ENCODE data around the gene MCUB. TPM values are rescaled to one million over a fixed set of nuclear protein-coding genes. Genes with fewer than 3 reads are reported as not detected.
"Not testable (repeated sequence)": the region's sequence is repeated elsewhere in the genome, so short reads cannot be mapped to it uniquely, and the experiment has no call there.

The MCUB gene, protein sequence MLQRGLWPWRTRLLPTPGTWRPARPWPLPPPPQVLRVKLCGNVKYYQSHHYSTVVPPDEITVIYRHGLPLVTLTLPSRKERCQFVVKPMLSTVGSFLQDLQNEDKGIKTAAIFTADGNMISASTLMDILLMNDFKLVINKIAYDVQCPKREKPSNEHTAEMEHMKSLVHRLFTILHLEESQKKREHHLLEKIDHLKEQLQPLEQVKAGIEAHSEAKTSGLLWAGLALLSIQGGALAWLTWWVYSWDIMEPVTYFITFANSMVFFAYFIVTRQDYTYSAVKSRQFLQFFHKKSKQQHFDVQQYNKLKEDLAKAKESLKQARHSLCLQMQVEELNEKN
- total RNA-seq (1 to 10 TPM; 1.4 to 2.8 (median 1.7) TPM), polyA plus RNA-seq (1 to 10 TPM in 1 of 3 donors, under 1 TPM in 2; 0.73 to 1.9 (median 1.00) TPM)
- long read RNA-seq, donor 1, partial matches to known transcripts = 0 of 3 reads
- long read RNA-seq, donor 1, other reads (novel, unspliced or antisense) = 1 of 3 reads
- long read RNA-seq, donor 2, partial matches to known transcripts = 0 of 3 reads
- long read RNA-seq, donor 2, other reads (novel, unspliced or antisense) = 0 of 3 reads

DNA sequence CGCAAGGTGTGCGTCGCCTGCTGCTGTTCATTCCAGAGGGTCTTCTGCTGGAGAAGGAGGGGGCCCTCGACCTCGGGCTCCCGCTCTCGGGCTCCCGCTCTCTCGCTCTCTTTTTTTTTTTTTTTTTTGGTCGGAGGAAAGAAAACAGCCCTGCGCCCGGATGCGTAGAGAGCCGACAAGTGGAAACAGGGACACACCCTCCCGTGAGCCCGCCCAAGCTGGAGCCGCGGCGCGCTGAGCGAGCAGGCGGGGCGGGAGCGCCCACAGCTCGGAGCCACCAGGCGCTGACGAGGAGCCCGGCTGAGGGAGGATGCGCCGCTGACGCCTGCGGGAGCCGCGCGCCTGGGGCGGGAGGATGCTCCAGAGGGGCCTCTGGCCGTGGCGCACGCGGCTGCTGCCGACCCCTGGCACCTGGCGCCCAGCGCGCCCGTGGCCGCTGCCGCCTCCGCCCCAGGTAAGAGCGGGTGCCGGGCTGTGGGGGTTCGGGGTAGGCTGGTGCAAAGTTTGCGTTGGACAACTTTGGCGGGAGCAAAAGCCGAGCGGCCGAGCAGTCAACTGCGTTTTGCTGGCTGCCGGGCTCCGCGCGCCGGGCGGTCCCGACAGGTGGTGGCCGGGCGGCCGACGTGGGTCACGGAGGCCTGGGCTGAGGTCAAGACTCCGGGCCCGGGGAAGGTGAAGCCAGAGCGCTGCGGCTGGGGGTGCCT lies at the start of gene MCUB:
MCUB (plus strand) TSS at position 264 of the 704 bp plus-strand sequence; CDS start at position 356, 92 bp downstream.
- H3K4me3 ChIP-seq = peak within 1 kb of the TSS; percentile 74
- ATAC-seq = peak; percentile 83 to 94 (median 90)
- TF ChIP-seq, protein P1, sequence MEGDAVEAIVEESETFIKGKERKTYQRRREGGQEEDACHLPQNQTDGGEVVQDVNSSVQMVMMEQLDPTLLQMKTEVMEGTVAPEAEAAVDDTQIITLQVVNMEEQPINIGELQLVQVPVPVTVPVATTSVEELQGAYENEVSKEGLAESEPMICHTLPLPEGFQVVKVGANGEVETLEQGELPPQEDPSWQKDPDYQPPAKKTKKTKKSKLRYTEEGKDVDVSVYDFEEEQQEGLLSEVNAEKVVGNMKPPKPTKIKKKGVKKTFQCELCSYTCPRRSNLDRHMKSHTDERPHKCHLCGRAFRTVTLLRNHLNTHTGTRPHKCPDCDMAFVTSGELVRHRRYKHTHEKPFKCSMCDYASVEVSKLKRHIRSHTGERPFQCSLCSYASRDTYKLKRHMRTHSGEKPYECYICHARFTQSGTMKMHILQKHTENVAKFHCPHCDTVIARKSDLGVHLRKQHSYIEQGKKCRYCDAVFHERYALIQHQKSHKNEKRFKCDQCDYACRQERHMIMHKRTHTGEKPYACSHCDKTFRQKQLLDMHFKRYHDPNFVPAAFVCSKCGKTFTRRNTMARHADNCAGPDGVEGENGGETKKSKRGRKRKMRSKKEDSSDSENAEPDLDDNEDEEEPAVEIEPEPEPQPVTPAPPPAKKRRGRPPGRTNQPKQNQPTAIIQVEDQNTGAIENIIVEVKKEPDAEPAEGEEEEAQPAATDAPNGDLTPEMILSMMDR (IDR thresholded peaks at IDR 0.05) = no peak

DNA sequence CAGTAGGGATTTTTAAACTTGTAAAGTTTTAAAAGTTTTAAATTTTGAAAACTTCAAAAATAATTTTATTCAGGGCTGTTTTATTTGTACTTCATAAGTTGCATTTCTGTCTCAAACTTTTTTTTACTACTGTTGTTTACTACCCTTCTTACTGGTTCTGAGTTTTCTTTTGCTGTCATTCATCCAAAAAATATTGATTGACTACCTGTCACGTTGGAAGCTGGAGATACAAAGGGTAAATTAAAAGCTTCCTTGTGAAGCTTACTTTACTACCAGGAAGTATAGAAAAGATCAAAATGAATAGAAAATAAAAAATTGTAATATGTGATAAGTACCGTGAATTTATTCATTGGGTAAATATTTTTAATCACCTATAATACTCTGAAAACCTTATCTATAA lies 49.4 kb upstream of the MCUB start:
- Histone ChIP-seq H3K27ac (no peak overlapping the region), H3K4me1 (no peaks in the 10 kb centered on the region), H3K9me3 (no peaks in the 10 kb centered on the region), H3K36me3 (ENCODE audit: insufficient read depth in 1 of 2, low read depth in 1 of 2) (peaks cover 0 to 100% of the 10 kb centered on the region in 2 donors), H3K27me3 (ENCODE audit: insufficient read depth in 3 of 3, low read length in 2 of 3) (no peaks in the 10 kb centered on the region), H3K4me3 (no peak overlapping the region)
- no peak for DNase-seq
- ATAC-seq = no peak
- 68 to 78% (median 77%) methylated on average over 2 of the region's 2 CpGs for WGBS, 3 donors
- TF ChIP-seq, protein P1 (IDR thresholded peaks at IDR 0.05) = no peak
- intact Hi-C loops (cut with DNase I) = loop anchor here in 1 of 2 donors (5.0 to 10.0 kb wide), 2 partner anchors 88 to 454 kb away; no protein-coding TSS in a partner anchor

More for the DNA sequence above, at the start of gene MCUB:
- Histone ChIP-seq H3K36me3 (ENCODE audit: insufficient read depth in 1 of 2, low read depth in 1 of 2) (no peaks in the 10 kb centered on the region), H3K4me1 (peaks cover 3% of the 10 kb centered on the region), H3K27ac (peak within 1 kb of the TSS; percentile 74), H3K9me3 (peaks cover 3% of the 10 kb centered on the region), H3K27me3 (ENCODE audit: insufficient read depth in 3 of 3, low read length in 2 of 3) (peaks cover 0 to 19% (median 3%) of the 10 kb centered on the region in 3 donors)
- peak; percentile 89 to 90 for DNase-seq
- intact Hi-C loops (cut with DNase I) = loop anchor here in 1 of 2 donors (10.0 kb wide), 1 partner anchor 145 kb away; the partner anchor contains the start of gene CASP6
- WGBS, 3 donors = 0 to 1% (median 0%) methylated on average over 61 to 73 of the region's 73 CpGs

DNA sequence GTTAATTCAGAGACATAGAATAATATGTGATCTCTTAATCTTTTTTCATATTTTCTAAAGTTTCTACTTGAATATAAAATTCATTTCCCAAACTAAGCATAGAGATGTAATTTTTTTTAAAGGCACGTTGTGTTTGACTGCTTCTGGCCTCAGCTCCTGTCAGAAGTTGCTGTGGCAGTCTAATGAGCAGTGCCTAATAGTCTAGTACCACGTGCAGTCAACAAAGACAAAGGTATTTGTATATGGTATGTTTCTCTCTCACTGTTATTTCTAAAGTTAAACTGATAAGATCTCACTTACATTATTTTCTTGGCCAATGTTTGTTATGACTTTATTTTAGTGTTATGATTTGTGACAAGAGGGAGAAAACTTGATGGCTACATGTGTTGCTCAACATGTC lies 48.6 kb upstream of the MCUB start:
- Histone ChIP-seq H3K27me3 (ENCODE audit: insufficient read depth in 3 of 3, low read length in 2 of 3) (no peaks in the 10 kb centered on the region), H3K4me1 (no peaks in the 10 kb centered on the region), H3K9me3 (no peaks in the 10 kb centered on the region), H3K36me3 (ENCODE audit: insufficient read depth in 1 of 2, low read depth in 1 of 2) (peaks cover 0 to 100% of the 10 kb centered on the region in 2 donors), H3K4me3 (no peak overlapping the region), H3K27ac (no peak overlapping the region)
- no peak for ATAC-seq
- no peak for DNase-seq
- TF ChIP-seq, protein P1 (IDR thresholded peaks at IDR 0.05) = no peak
- WGBS, 3 donors = 53 to 64% (median 54%) methylated on average over 2 of the region's 2 CpGs
- intact Hi-C loops (cut with DNase I) = loop anchor here in 1 of 2 donors (5.0 to 10.0 kb wide), 2 partner anchors 89 to 453 kb away; no protein-coding TSS in a partner anchor

DNA sequence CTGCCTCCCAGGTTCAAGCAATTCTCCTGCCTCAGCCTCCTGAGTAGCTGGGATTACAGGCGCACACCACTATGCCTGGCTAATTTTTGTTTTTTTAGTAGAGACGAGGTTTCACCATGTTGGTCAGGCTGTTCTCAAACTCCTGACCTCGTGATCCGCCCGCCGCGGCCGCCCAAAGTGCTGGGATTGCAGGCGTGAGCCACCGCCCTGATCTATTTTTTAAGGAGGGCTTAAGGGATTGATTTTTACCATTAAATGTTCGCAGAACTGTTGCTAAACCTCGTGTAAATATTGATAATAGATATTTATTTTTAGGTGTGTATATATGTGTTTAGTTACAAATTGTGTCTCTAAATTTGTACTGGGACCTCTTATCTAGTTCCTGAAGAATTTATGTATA lies 46.7 kb upstream of the MCUB start:
- 97 to 99% (median 98%) methylated on average over 12 of the region's 12 CpGs for WGBS, 3 donors
- H3K36me3 ChIP-seq (ENCODE audit: insufficient read depth in 1 of 2, low read depth in 1 of 2) = peaks cover 0 to 100% of the 10 kb centered on the region in 2 donors
- intact Hi-C loops (cut with DNase I) = loop anchor here in 1 of 2 donors (5.0 to 10.0 kb wide), 2 partner anchors 91 to 451 kb away; no protein-coding TSS in a partner anchor

More for the DNA sequence above, 46.7 kb upstream of the MCUB start:
- H3K9me3 ChIP-seq; H3K27me3 ChIP-seq (ENCODE audit: insufficient read depth in 3 of 3, low read length in 2 of 3); DNase-seq; H3K4me3 ChIP-seq; ATAC-seq; H3K4me1 ChIP-seq; H3K27ac ChIP-seq: not testable (repeated sequence)
